Lower leg skin (tissue), 4 donors: Measurements from ENCODE around the gene TNFAIP1. TPM values are rescaled to one million over a fixed set of nuclear protein-coding genes. Genes with fewer than 3 reads are reported as not detected.

Source experiments
- DNase-seq, 2 donors: peaks; one replicate each; pipeline ENCODE4 v3.0.0-alpha.2; 2019; ENCODE audit warnings: low spot score in 2 of 2
- H3K4me3 ChIP-seq: fragments of 200-600 bp; sonication (generic); 2 replicates; pipeline ENCODE4 v1.5.1; 2017; ENCODE audit warnings: mild to moderate bottlenecking, low read depth; ENCODE audit not compliant: poor library complexity, severe bottlenecking
- CTCF ChIP-seq, 3 donors: fragments of 450-650 bp; IDR thresholded peaks; one replicate each; pipeline ENCODE4 v1.5.1; 2016; ENCODE audit warnings: antibody characterized with exemption in 3 of 3, mild to moderate bottlenecking in 3 of 3, moderate library complexity in 2 of 3
- POLR2A ChIP-seq, 2 donors: fragments of 450-650 bp; IDR thresholded peaks; one replicate each; pipeline ENCODE4 v1.6.1; 2016 to 2017; ENCODE audit warnings: antibody characterized with exemption in 2 of 2, mild to moderate bottlenecking in 1 of 2, moderate library complexity in 1 of 2
- WGBS, 2 donors: methylation state at CpG; one replicate each; pipeline ENCODE4 v1.1.5; 2018; 5-methylcytosine and 5-hydroxymethylcytosine counted together
- intact Hi-C: fragments of 100-400 bp; cut with DNase I; formaldehyde crosslinking; loops from one replicate; pipeline ENCODE4 v1.15.0; 2023; ENCODE audit warnings: low total_unique reads
- total RNA-seq, 4 donors: library from RNA; depleted of rRNA; stranded (reverse); fragments of >200 nt; gene quantifications; one replicate each; pipeline ENCODE4 v1.1.0, GENCODE V29; 2016

TNFAIP1 gene
- total RNA-seq, 4 donors from 2014 or later: 23.6 to 42.6 (median 36.9) TPM

- no peak overlapping the region for H3K4me3 ChIP-seq
- intact Hi-C loops: no loop called here
- no peak for TF ChIP-seq CTCF (IDR thresholded peaks at IDR 0.05)
- no peak for TF ChIP-seq POLR2A (IDR thresholded peaks at IDR 0.05)
- DNase-seq: no peak
- 83 to 85% methylated on average over 8 of the region's 8 CpGs for WGBS, 2 donors
Observed at GRCh38 chr17:28385406-28385805, 49.8 kb downstream of the TNFAIP1 start.

GRCh38 chr17:28386391-28386790 lies 50.8 kb downstream of the TNFAIP1 start:
- H3K4me3 ChIP-seq: no peak overlapping the region
- DNase-seq: no peak
- intact Hi-C loops: no loop called here
- TF ChIP-seq CTCF (IDR thresholded peaks at IDR 0.05) (no peak), POLR2A (IDR thresholded peaks at IDR 0.05) (no peak)

- TF ChIP-seq CTCF (IDR thresholded peaks at IDR 0.05): no peak
- no peak for TF ChIP-seq POLR2A (IDR thresholded peaks at IDR 0.05)
- intact Hi-C loops: no loop called here
- H3K4me3 ChIP-seq: no peak overlapping the region
- 97% methylated on average over 10 to 11 of the region's 11 CpGs for WGBS, 2 donors
- no peak for DNase-seq
Observed at GRCh38 chr17:28388106-28388505, 52.5 kb downstream of the TNFAIP1 start.

GRCh38 chr17:28390141-28390540 lies 54.6 kb downstream of the TNFAIP1 start:
- DNase-seq: no peak
- WGBS, 2 donors: 80 to 87% methylated on average over 1 of the region's 1 CpG
- H3K4me3 ChIP-seq: no peak overlapping the region
- no peak for TF ChIP-seq POLR2A (IDR thresholded peaks at IDR 0.05)
- TF ChIP-seq CTCF (IDR thresholded peaks at IDR 0.05): no peak
- intact Hi-C loops: no loop called here

GRCh38 chr17:28390563-28390962 lies 55.0 kb downstream of the TNFAIP1 start:
- H3K4me3 ChIP-seq: no peak overlapping the region
- 90 to 94% methylated on average over 2 of the region's 2 CpGs for WGBS, 2 donors
- intact Hi-C loops: no loop called here
- TF ChIP-seq POLR2A (IDR thresholded peaks at IDR 0.05) (no peak), CTCF (IDR thresholded peaks at IDR 0.05) (no peak)
- DNase-seq: no peak

GRCh38 chr17:28390984-28391383 lies 55.4 kb downstream of the TNFAIP1 start:
- H3K4me3 ChIP-seq: no peak overlapping the region
- intact Hi-C loops: no loop called here
- TF ChIP-seq POLR2A (IDR thresholded peaks at IDR 0.05) (no peak), CTCF (IDR thresholded peaks at IDR 0.05) (no peak)
- no peak for DNase-seq
- 86 to 100% methylated on average over 1 of the region's 1 CpG for WGBS, 2 donors
